HL-60 (cell line): ENCODE results near the gene FGF14.

Source experiments
- POLR2AphosphoS5 ChIP-seq: IDR thresholded peaks from 2 replicates; pipeline ENCODE4 v1.6.1; 2012; ENCODE audit warnings: low read depth
- TF ChIP-seq, protein P1 (sequence below): IDR thresholded peaks from 2 replicates; pipeline ENCODE4 v1.6.1; 2012; ENCODE audit warnings: low read depth; ENCODE audit not compliant: insufficient replicate concordance
- TF ChIP-seq, protein P2 (sequence below): IDR thresholded peaks from one replicate; pipeline ENCODE4 v1.5.1; 2011; ENCODE audit warnings: low read length, control low read depth, inconsistent platforms; ENCODE audit not compliant: insufficient read depth

DNA sequence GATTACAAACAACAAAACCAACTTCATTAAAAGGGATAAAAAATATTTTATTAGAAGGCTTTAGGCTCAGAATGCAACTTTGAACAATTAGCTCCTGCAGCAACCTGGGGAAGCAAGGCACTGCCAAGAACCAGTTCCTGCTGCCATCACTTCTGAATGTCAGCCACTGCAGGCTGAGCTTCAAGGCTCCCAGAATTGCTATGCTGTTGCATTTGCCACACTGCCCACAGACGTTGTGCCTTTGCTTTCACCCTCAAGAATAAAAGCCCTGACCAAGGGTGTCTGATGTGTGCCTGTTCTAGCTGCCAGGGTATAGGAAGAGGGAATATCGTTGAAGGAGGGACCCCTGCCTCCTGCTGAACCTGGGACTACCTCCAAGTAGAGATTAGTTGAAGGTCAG lies 711.0 kb downstream of the FGF14 start:
- no peak for TF ChIP-seq POLR2AphosphoS5
- TF ChIP-seq, protein P1, sequence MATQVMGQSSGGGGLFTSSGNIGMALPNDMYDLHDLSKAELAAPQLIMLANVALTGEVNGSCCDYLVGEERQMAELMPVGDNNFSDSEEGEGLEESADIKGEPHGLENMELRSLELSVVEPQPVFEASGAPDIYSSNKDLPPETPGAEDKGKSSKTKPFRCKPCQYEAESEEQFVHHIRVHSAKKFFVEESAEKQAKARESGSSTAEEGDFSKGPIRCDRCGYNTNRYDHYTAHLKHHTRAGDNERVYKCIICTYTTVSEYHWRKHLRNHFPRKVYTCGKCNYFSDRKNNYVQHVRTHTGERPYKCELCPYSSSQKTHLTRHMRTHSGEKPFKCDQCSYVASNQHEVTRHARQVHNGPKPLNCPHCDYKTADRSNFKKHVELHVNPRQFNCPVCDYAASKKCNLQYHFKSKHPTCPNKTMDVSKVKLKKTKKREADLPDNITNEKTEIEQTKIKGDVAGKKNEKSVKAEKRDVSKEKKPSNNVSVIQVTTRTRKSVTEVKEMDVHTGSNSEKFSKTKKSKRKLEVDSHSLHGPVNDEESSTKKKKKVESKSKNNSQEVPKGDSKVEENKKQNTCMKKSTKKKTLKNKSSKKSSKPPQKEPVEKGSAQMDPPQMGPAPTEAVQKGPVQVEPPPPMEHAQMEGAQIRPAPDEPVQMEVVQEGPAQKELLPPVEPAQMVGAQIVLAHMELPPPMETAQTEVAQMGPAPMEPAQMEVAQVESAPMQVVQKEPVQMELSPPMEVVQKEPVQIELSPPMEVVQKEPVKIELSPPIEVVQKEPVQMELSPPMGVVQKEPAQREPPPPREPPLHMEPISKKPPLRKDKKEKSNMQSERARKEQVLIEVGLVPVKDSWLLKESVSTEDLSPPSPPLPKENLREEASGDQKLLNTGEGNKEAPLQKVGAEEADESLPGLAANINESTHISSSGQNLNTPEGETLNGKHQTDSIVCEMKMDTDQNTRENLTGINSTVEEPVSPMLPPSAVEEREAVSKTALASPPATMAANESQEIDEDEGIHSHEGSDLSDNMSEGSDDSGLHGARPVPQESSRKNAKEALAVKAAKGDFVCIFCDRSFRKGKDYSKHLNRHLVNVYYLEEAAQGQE = no peak
- TF ChIP-seq, protein P2, sequence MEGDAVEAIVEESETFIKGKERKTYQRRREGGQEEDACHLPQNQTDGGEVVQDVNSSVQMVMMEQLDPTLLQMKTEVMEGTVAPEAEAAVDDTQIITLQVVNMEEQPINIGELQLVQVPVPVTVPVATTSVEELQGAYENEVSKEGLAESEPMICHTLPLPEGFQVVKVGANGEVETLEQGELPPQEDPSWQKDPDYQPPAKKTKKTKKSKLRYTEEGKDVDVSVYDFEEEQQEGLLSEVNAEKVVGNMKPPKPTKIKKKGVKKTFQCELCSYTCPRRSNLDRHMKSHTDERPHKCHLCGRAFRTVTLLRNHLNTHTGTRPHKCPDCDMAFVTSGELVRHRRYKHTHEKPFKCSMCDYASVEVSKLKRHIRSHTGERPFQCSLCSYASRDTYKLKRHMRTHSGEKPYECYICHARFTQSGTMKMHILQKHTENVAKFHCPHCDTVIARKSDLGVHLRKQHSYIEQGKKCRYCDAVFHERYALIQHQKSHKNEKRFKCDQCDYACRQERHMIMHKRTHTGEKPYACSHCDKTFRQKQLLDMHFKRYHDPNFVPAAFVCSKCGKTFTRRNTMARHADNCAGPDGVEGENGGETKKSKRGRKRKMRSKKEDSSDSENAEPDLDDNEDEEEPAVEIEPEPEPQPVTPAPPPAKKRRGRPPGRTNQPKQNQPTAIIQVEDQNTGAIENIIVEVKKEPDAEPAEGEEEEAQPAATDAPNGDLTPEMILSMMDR = no peak
